Ectodermal cell (in vitro differentiated cells): ENCODE measurements around the gene PALLD.

Experiments
- H3K27ac ChIP-seq: 2 replicates; pipeline ENCODE4 v1.7.0; 2013; ENCODE audit warnings: mild to moderate bottlenecking, low read depth, low read length; ENCODE audit not compliant: insufficient read depth, poor library complexity, severe bottlenecking
- H3K27me3 ChIP-seq: 2 replicates; pipeline ENCODE4 v1.7.0; 2013; ENCODE audit warnings: mild to moderate bottlenecking, low read length; ENCODE audit not compliant: insufficient read depth, control insufficient read depth, poor library complexity, severe bottlenecking
- H3K36me3 ChIP-seq: one replicate; pipeline ENCODE4 v1.7.0; 2013; ENCODE audit warnings: low read length; ENCODE audit not compliant: control insufficient read depth, insufficient read depth
- H3K4me1 ChIP-seq: one replicate; pipeline ENCODE4 v1.7.0; 2013; ENCODE audit warnings: low read length; ENCODE audit not compliant: control insufficient read depth, insufficient read depth
- H3K4me3 ChIP-seq: 2 replicates; pipeline ENCODE4 v1.7.0; 2013; ENCODE audit warnings: low read depth, low read length, control low read depth; ENCODE audit not compliant: insufficient read depth
- H3K9me3 ChIP-seq: 2 replicates; pipeline ENCODE4 v1.7.0; 2013; ENCODE audit warnings: mild to moderate bottlenecking, low read length, moderate library complexity; ENCODE audit not compliant: control insufficient read depth
- WGBS, 2 experiments: methylation state at CpG; one replicate each; pipeline ENCODE4 v1.1.7; 2013; ENCODE audit warnings: missing lambda C conversion rate in 2 of 2; 5-methylcytosine and 5-hydroxymethylcytosine counted together

Gene PALLD

GRCh38 chr4:168522829-168523489 is 26.1 kb downstream of the PALLD start:
- Histone ChIP-seq H3K4me3 (no peak overlapping the region), H3K4me1 (no peaks in the 10 kb centered on the region), H3K9me3 (no peaks in the 10 kb centered on the region), H3K27me3 (no peaks in the 10 kb centered on the region), H3K27ac (no peak overlapping the region), H3K36me3 (no peaks in the 10 kb centered on the region)
- 82 to 85% methylated on average over 2 of the region's 2 CpGs for WGBS, 2 experiments

GRCh38 chr4:168524006-168524405 is 27.2 kb downstream of the PALLD start:
- Histone ChIP-seq H3K4me3 (no peak overlapping the region), H3K4me1 (no peaks in the 10 kb centered on the region), H3K9me3 (no peaks in the 10 kb centered on the region), H3K27me3 (no peaks in the 10 kb centered on the region), H3K36me3 (no peaks in the 10 kb centered on the region), H3K27ac (no peak overlapping the region)

- Histone ChIP-seq H3K4me3 (no peak overlapping the region), H3K9me3 (no peaks in the 10 kb centered on the region), H3K4me1 (no peaks in the 10 kb centered on the region), H3K27me3 (no peaks in the 10 kb centered on the region), H3K27ac (no peak overlapping the region), H3K36me3 (no peaks in the 10 kb centered on the region)
- WGBS, 2 experiments, result 93 to 95% methylated on average over 3 of the region's 3 CpGs
Observed at GRCh38 chr4:168524897-168525296, 28.0 kb downstream of the PALLD start.

- no peak overlapping the region for H3K27ac ChIP-seq
Observed at GRCh38 chr4:168527560-168527959, 30.7 kb downstream of the PALLD start.

GRCh38 chr4:168528131-168528949 is 31.5 kb downstream of the PALLD start:
- no peaks in the 10 kb centered on the region for H3K36me3 ChIP-seq
- WGBS, 2 experiments, result 94 to 97% methylated on average over 6 to 8 of the region's 8 CpGs
- H3K9me3 ChIP-seq, result no peaks in the 10 kb centered on the region
- H3K4me1 ChIP-seq, result no peaks in the 10 kb centered on the region
- no peaks in the 10 kb centered on the region for H3K27me3 ChIP-seq
- no peak overlapping the region for H3K27ac ChIP-seq
- no peak overlapping the region for H3K4me3 ChIP-seq

More at GRCh38 chr4:168527560-168527959, 30.7 kb downstream of the PALLD start:
- no peaks in the 10 kb centered on the region for H3K27me3 ChIP-seq
- H3K4me3 ChIP-seq, result no peak overlapping the region
- WGBS, 2 experiments, result 88 to 95% methylated on average over 1 of the region's 1 CpG
- H3K9me3 ChIP-seq, result no peaks in the 10 kb centered on the region
- no peaks in the 10 kb centered on the region for H3K36me3 ChIP-seq
- H3K4me1 ChIP-seq, result no peaks in the 10 kb centered on the region

GRCh38 chr4:168529257-168529656 is 32.4 kb downstream of the PALLD start:
- 95 to 96% methylated on average over 4 to 6 of the region's 6 CpGs for WGBS, 2 experiments
- Histone ChIP-seq H3K27me3 (no peaks in the 10 kb centered on the region), H3K36me3 (no peaks in the 10 kb centered on the region), H3K4me1 (no peaks in the 10 kb centered on the region), H3K27ac (no peak overlapping the region), H3K9me3 (no peaks in the 10 kb centered on the region), H3K4me3 (no peak overlapping the region)

- no peaks in the 10 kb centered on the region for H3K36me3 ChIP-seq
- no peak overlapping the region for H3K4me3 ChIP-seq
- no peak overlapping the region for H3K27ac ChIP-seq
- H3K27me3 ChIP-seq, result no peaks in the 10 kb centered on the region
- no peaks in the 10 kb centered on the region for H3K4me1 ChIP-seq
- no peaks in the 10 kb centered on the region for H3K9me3 ChIP-seq
- 94 to 96% methylated on average over 4 of the region's 4 CpGs for WGBS, 2 experiments
Observed at GRCh38 chr4:168531305-168531704, 34.5 kb downstream of the PALLD start.

- Histone ChIP-seq H3K4me1 (no peaks in the 10 kb centered on the region), H3K9me3 (no peaks in the 10 kb centered on the region), H3K36me3 (no peaks in the 10 kb centered on the region), H3K27ac (no peak overlapping the region), H3K4me3 (no peak overlapping the region), H3K27me3 (no peaks in the 10 kb centered on the region)
- 80% methylated on average over 1 of the region's 1 CpG; no CpG with 5 or more reads in 1 of the 2 experiments for whole genome bisulfite sequencing, 2 experiments
Observed at GRCh38 chr4:168534535-168534934, 37.7 kb downstream of the PALLD start.

- H3K4me3 ChIP-seq, result no peak overlapping the region
- no peak overlapping the region for H3K27ac ChIP-seq
- H3K4me1 ChIP-seq, result no peaks in the 10 kb centered on the region
- 91 to 98% methylated on average over 4 to 5 of the region's 5 CpGs for WGBS, 2 experiments
- H3K9me3 ChIP-seq, result no peaks in the 10 kb centered on the region
- H3K27me3 ChIP-seq, result no peaks in the 10 kb centered on the region
- no peaks in the 10 kb centered on the region for H3K36me3 ChIP-seq
Observed at GRCh38 chr4:168535689-168536088, 38.8 kb downstream of the PALLD start.

- no peaks in the 10 kb centered on the region for H3K4me1 ChIP-seq
- H3K27ac ChIP-seq, result no peak overlapping the region
- WGBS, 2 experiments, result 84 to 87% methylated on average over 7 of the region's 7 CpGs
- H3K4me3 ChIP-seq, result no peak overlapping the region
- H3K27me3 ChIP-seq, result no peaks in the 10 kb centered on the region
- no peaks in the 10 kb centered on the region for H3K9me3 ChIP-seq
- no peaks in the 10 kb centered on the region for H3K36me3 ChIP-seq
Observed at GRCh38 chr4:168536448-168536847, 39.6 kb downstream of the PALLD start.
